A673 (cell line): Measurements from ENCODE around the gene GULP1.

Experiments used
- CTCF ChIP-seq: fragments of 300-800, 200-600 bp; sonication (generic); conservative IDR thresholded peaks from 2 replicates; pipeline ENCODE4 v1.5.1; 2017; ENCODE audit warnings: low read depth, mild to moderate bottlenecking, antibody characterized with exemption, low read length, moderate library complexity, mixed read lengths
- EZH2 ChIP-seq: fragments of 200-600 bp; sonication (generic); IDR thresholded peaks from 2 replicates; pipeline ENCODE4 v1.6.1; 2017; ENCODE audit warnings: borderline replicate concordance, low read depth, mild to moderate bottlenecking, mixed read lengths, antibody characterized with exemption, low read length; ENCODE audit not compliant: poor library complexity, severe bottlenecking

DNA sequence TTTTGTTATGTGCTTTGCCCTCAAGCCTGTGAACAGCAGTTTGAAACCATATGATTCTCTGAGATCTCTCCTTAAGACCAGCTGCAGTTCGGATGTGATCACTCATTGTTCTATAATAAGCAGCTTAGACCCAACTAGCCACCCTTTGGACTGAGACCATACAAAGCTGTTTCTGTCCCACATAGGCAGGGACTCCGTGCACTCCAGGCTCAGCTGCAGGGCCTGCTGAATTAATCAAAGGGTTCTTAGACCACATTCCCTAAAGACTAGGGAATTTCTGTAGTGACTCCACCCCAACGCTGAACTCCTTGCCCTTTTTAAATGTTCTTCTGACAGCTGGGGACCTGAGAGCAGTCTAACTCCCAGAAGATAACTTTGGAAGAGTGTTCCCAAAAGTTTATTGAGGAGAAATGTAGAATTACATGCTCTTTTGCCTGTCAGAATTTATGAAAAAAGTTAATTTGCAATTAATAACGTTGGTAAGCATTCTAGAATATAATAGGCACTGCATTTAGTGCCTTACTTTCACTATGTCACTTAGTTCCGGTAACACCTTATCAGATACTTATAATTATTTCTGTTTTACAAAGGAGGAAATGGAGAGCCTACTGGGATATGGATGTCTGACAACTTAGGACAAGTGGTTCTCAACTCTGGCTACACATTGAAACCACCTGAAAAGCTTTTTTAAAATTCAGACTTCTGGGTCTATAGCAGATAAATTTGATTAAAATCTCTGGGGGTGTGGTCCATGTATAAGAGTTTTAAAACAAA lies 42.3 kb downstream of the GULP1 start:
- TF ChIP-seq CTCF (no peak), EZH2 (no peak)
